Thymus (tissue), 14 donors: ENCODE data around the gene METTL8. TPM values are rescaled to one million over a fixed set of nuclear protein-coding genes. Genes with fewer than 3 reads are reported as not detected.

Experiments
- DNase-seq, 9 donors: peaks; one replicate each; pipeline ENCODE4 v3.0.0-alpha.2; 2013; ENCODE audit warnings: low spot score in 9 of 9, low read depth in 6 of 9, missing footprints in 1 of 9
- H3K27ac ChIP-seq, 2 donors: one replicate each; pipeline ENCODE4 v1.5.1; 2013; ENCODE audit warnings: control low read depth in 1 of 2, low read depth in 1 of 2, low read length in 1 of 2, mild to moderate bottlenecking in 1 of 2, moderate library complexity in 1 of 2
- H3K27me3 ChIP-seq, 2 donors: one replicate each; pipeline ENCODE4 v1.5.1; 2013; ENCODE audit warnings: low read length in 1 of 2; ENCODE audit not compliant: control insufficient read depth in 2 of 2, insufficient read depth in 1 of 2
- H3K36me3 ChIP-seq, 2 donors: one replicate each; pipeline ENCODE4 v1.5.1; 2013; ENCODE audit warnings: low read length in 1 of 2, mild to moderate bottlenecking in 1 of 2, moderate library complexity in 1 of 2; ENCODE audit not compliant: control insufficient read depth in 2 of 2, insufficient read depth in 2 of 2
- H3K4me1 ChIP-seq, 2 donors: one replicate each; pipeline ENCODE4 v1.5.1; 2013; ENCODE audit warnings: low read length in 2 of 2; ENCODE audit not compliant: control insufficient read depth in 2 of 2, insufficient read depth in 2 of 2
- H3K4me3 ChIP-seq, 2 donors: one replicate each; pipeline ENCODE4 v1.5.1; 2013; ENCODE audit warnings: low read length in 2 of 2, control low read depth in 1 of 2, mild to moderate bottlenecking in 1 of 2
- H3K9me3 ChIP-seq, 2 donors: one replicate each; pipeline ENCODE4 v1.5.1; 2013; ENCODE audit warnings: low read length in 1 of 2, mild to moderate bottlenecking in 1 of 2; ENCODE audit not compliant: control insufficient read depth in 2 of 2, insufficient read depth in 1 of 2
- WGBS: extraction: QIAGEN DNeasy Blood & Tissue Kit; methylation state at CpG from one replicate; pipeline ENCODE4 v1.1.7; 2013; 5-methylcytosine and 5-hydroxymethylcytosine counted together
- long read RNA-seq, 10 donors: transcript quantifications; one replicate each; lab custom pipeline, GENCODE V29; 2026
- polyA plus RNA-seq: library from polyadenylated mRNA; stranded (reverse); fragments of 200-250 nt; gene quantifications from one replicate; pipeline ENCODE4 v1.2.3, GENCODE V29; 2013
- total RNA-seq: library from RNA; stranded (reverse); fragments of 120-200 nt; gene quantifications from one replicate; pipeline ENCODE4 v1.2.4, GENCODE V29; 2013
- donor health status: healthy.

The METTL8 gene
- 12.3 TPM for total RNA-seq
- 12.1 TPM for polyA plus RNA-seq
- long read RNA-seq, donor 1, result 0 reads
- long read RNA-seq, donor 2, full-length matches to known transcripts, result 3 of 3 reads
- long read RNA-seq, donor 2, partial matches to known transcripts, result 0 of 3 reads
- long read RNA-seq, donor 2, other reads (novel, unspliced or antisense), result 0 of 3 reads
- long read RNA-seq, donor 3, result 0 reads
- long read RNA-seq, donor 4, result 0 reads
- long read RNA-seq, donor 5, full-length matches to known transcripts, result 4 of 4 reads
- long read RNA-seq, donor 5, partial matches to known transcripts, result 0 of 4 reads
- long read RNA-seq, donor 5, other reads (novel, unspliced or antisense), result 0 of 4 reads
- long read RNA-seq, donor 6, full-length matches to known transcripts, result 1 of 1 reads
- long read RNA-seq, donor 6, partial matches to known transcripts, result 0 of 1 reads
- long read RNA-seq, donor 6, other reads (novel, unspliced or antisense), result 0 of 1 reads
- long read RNA-seq, donor 7, partial matches to known transcripts, result 0 of 4 reads
- long read RNA-seq, donor 7, other reads (novel, unspliced or antisense), result 0 of 4 reads
- long read RNA-seq, donor 8, partial matches to known transcripts, result 0 of 1 reads
- long read RNA-seq, donor 8, other reads (novel, unspliced or antisense), result 0 of 1 reads
- long read RNA-seq, donor 9, partial matches to known transcripts, result 0 of 3 reads
- long read RNA-seq, donor 9, other reads (novel, unspliced or antisense), result 0 of 3 reads
- long read RNA-seq, donor 10, full-length matches to known transcripts, result 3 of 3 reads
- long read RNA-seq, donor 10, partial matches to known transcripts, result 0 of 3 reads
- long read RNA-seq, donor 10, other reads (novel, unspliced or antisense), result 0 of 3 reads

DNA sequence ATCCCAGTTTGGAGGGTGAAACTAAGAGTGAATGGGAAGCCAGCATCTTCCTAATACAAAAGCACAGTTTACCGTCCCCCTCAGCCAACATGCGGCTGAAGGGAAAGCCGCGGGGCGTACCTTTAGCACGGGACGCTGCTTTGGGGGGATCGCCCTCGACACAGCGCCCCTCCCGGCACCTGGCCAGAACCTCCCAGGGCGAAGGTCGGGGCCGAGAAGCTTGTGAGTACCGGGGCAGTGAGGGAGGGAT, at the start of gene METTL8:
METTL8 (minus strand) TSS at position 228 of the 250 bp plus-strand sequence. CDS start 41,805 bp downstream, outside the sequence.
- under 1% methylated on average over 15 of the region's 15 CpGs for WGBS
- H3K4me1 ChIP-seq, result peaks cover 0 to 8% of the 10 kb centered on the region in 2 donors

GRCh38 chr2:171482877-171483276, 49.1 kb upstream of the METTL8 start:
- peaks cover 0 to 11% of the 10 kb centered on the region in 2 donors for H3K36me3 ChIP-seq
- H3K27ac ChIP-seq, result no peak overlapping the region
- 97% methylated on average over 3 of the region's 3 CpGs for WGBS
- no peak overlapping the region for H3K4me3 ChIP-seq
- no peak for DNase-seq
- no peaks in the 10 kb centered on the region for H3K27me3 ChIP-seq
- H3K9me3 ChIP-seq, result no peaks in the 10 kb centered on the region
- no peaks in the 10 kb centered on the region for H3K4me1 ChIP-seq

More for the DNA sequence above, at the start of gene METTL8:
- H3K4me3 ChIP-seq, result peak within 1 kb of the TSS; percentile 79 to 96
- DNase-seq, result no peak
- H3K9me3 ChIP-seq, result peaks cover 0 to 22% of the 10 kb centered on the region in 2 donors
- H3K27ac ChIP-seq, result peak within 1 kb of the TSS; percentile 96 to 98
- no peaks in the 10 kb centered on the region for H3K27me3 ChIP-seq
- H3K36me3 ChIP-seq, result peaks cover under 1 to 19% of the 10 kb centered on the region in 2 donors

GRCh38 chr2:171482308-171482707, 48.5 kb upstream of the METTL8 start:
- Histone ChIP-seq H3K27me3 (no peaks in the 10 kb centered on the region), H3K9me3 (no peaks in the 10 kb centered on the region), H3K4me1 (no peaks in the 10 kb centered on the region), H3K4me3 (no peak overlapping the region), H3K36me3 (peaks cover 0 to 14% of the 10 kb centered on the region in 2 donors), H3K27ac (no peak overlapping the region)
- no peak for DNase-seq

- Histone ChIP-seq H3K4me1 (no peaks in the 10 kb centered on the region), H3K36me3 (peaks cover 0 to 20% of the 10 kb centered on the region in 2 donors), H3K4me3 (no peak overlapping the region), H3K27ac (no peak overlapping the region), H3K27me3 (no peaks in the 10 kb centered on the region), H3K9me3 (no peaks in the 10 kb centered on the region)
- DNase-seq, result no peak
- WGBS, result 94% methylated on average over 1 of the region's 1 CpG
Observed at GRCh38 chr2:171480908-171481307, 47.1 kb upstream of the METTL8 start.

DNA sequence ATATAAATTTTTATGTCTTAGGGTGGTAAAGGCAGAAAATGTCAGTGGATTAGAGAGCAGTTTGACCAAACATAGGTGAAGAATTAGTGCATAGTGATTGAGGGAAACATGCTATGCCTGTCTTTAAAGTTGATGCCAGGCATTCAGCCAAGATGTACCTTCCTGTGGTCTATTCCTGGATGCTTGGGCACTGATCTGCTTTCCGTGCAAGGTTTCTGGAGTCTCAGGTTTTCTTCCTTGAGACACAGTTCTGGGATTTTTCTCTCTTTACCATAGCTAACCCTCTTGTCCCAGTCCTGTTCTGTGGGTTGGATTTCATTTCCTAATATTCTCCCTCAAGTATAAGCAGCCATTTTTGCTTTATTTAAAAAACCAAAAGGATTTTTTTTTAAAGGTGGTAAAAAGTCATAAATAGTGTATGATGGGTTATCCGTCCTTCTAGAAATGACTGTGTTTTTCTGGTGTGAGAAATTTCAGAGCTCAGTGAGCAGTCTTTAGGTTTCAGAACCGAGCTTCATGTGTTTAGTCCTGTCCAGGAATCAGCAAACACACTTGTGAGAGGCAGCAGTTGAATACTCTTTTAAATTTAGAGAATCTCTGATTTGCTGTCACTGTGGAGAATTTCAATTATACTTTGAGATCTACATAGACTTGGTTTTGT, 45.5 kb upstream of the METTL8 start:
- no peak overlapping the region for H3K27ac ChIP-seq
- 97% methylated on average over 3 of the region's 3 CpGs for WGBS
- no peaks in the 10 kb centered on the region for H3K4me1 ChIP-seq
- H3K4me3 ChIP-seq, result no peak overlapping the region
- DNase-seq, result no peak
- no peaks in the 10 kb centered on the region for H3K9me3 ChIP-seq
- H3K27me3 ChIP-seq, result no peaks in the 10 kb centered on the region
- peaks cover 2 to 25% of the 10 kb centered on the region in 2 donors for H3K36me3 ChIP-seq

- Histone ChIP-seq H3K27me3 (no peaks in the 10 kb centered on the region), H3K9me3 (no peaks in the 10 kb centered on the region), H3K4me3 (no peak overlapping the region), H3K36me3 (peaks cover 2 to 33% of the 10 kb centered on the region in 2 donors), H3K27ac (no peak overlapping the region), H3K4me1 (no peaks in the 10 kb centered on the region)
- WGBS, result 97% methylated on average over 1 of the region's 1 CpG
- no peak for DNase-seq
Observed at GRCh38 chr2:171478345-171478744, 44.6 kb upstream of the METTL8 start.

- WGBS, result 99% methylated on average over 1 of the region's 1 CpG
- Histone ChIP-seq H3K4me1 (no peaks in the 10 kb centered on the region), H3K27ac (no peak overlapping the region), H3K36me3 (peaks cover 2 to 28% of the 10 kb centered on the region in 2 donors), H3K9me3 (no peaks in the 10 kb centered on the region), H3K27me3 (no peaks in the 10 kb centered on the region), H3K4me3 (no peak overlapping the region)
- DNase-seq, result no peak
Observed at GRCh38 chr2:171475979-171476378, 42.2 kb upstream of the METTL8 start.

DNA sequence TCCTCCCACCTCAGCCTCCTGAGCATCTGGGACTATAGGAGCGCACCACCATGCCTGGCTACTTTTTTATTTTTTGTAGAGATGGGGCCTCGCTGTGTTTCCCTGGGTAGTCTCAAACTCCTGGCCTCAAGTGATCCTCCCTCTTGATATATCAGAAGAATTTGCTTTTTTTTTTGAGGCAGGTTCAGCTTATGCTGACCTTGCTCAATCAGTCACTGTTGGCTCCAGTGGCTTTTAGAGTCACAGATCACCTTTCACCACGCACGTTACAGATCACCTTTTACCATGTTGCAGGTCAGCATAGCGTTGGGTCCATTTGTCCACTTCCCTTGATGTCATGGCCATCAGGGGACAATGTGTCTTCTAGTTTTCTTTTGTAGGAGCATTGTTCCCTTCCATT, 36.3 kb upstream of the METTL8 start:
- no peak overlapping the region for H3K27ac ChIP-seq
- H3K9me3 ChIP-seq, result no peaks in the 10 kb centered on the region
- peaks cover 2 to 31% of the 10 kb centered on the region in 2 donors for H3K36me3 ChIP-seq
- over 99% methylated on average over 5 of the region's 5 CpGs for WGBS
- H3K4me3 ChIP-seq, result no peak overlapping the region
- no peaks in the 10 kb centered on the region for H3K4me1 ChIP-seq
- no peaks in the 10 kb centered on the region for H3K27me3 ChIP-seq
- no peak for DNase-seq

- 97% methylated on average over 4 of the region's 4 CpGs for WGBS
- H3K4me1 ChIP-seq, result no peaks in the 10 kb centered on the region
Observed at GRCh38 chr2:171469176-171469575, 35.4 kb upstream of the METTL8 start.

More at GRCh38 chr2:171469176-171469575, 35.4 kb upstream of the METTL8 start:
- H3K36me3 ChIP-seq, result peaks cover 0 to 30% of the 10 kb centered on the region in 2 donors
- no peaks in the 10 kb centered on the region for H3K27me3 ChIP-seq
- no peaks in the 10 kb centered on the region for H3K9me3 ChIP-seq
- H3K27ac ChIP-seq, result no peak overlapping the region
- no peak overlapping the region for H3K4me3 ChIP-seq
- no peak for DNase-seq
